Measurements from ENCODE around the gene SLC16A7.

DNA sequence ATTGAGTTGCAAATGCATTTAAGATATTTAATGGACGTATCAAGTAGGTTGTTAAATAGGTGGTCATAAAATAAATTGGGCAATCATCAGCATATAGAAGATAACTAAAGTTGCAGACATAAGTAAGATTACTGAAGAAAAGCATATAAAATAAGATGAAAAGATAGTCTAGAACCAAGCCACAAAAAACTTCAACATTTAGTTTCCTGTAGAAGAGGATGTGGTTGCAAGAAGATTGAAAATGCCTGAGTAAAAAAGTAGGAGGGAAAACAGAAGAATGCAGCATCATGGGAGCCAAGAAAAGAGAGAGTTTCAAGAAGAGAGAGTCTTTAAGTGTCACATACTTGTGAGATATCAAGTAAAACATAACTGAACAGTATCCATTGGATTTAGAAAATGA lies 17.6 kb upstream of the SLC16A7 start:
- no peak for TF ChIP-seq EP300 (IDR thresholded peaks at IDR 0.05)
- no peak for TF ChIP-seq POLR2A (IDR thresholded peaks at IDR 0.05)

Data from upper lobe of left lung (tissue), 4 donors.